NCI-H748 treated with DMSO at 0.1 percent for 48 hours (cell line): Measurements from ENCODE around the gene MAP4K4.
"Not testable (repeated sequence)": the region's sequence is repeated elsewhere in the genome, so short reads cannot be mapped to it uniquely, and the experiment has no call there.

Source experiments
- DNase-seq: peaks from one replicate; lab custom pipeline; 2025; lab: John Stamatoyannopoulos, UW

Gene MAP4K4

GRCh38 chr2:101742547-101742946, 45.0 kb downstream of the MAP4K4 start:
- DNase-seq = no peak

GRCh38 chr2:101743288-101743687, 45.8 kb downstream of the MAP4K4 start:
- DNase-seq = no peak

- DNase-seq = no peak
Observed at GRCh38 chr2:101744832-101745231, 47.3 kb downstream of the MAP4K4 start.

- no peak for DNase-seq
Observed at GRCh38 chr2:101745711-101746694, 48.5 kb downstream of the MAP4K4 start.

GRCh38 chr2:101748000-101748399, 50.5 kb downstream of the MAP4K4 start:
- no peak for DNase-seq

- DNase-seq = not testable (repeated sequence)
Observed at GRCh38 chr2:101748462-101748861, 51.0 kb downstream of the MAP4K4 start.

- DNase-seq = no peak
Observed at GRCh38 chr2:101750688-101751087, 53.2 kb downstream of the MAP4K4 start.

- DNase-seq = no peak
Observed at GRCh38 chr2:101751276-101751815, 53.8 kb downstream of the MAP4K4 start.

GRCh38 chr2:101751875-101752619, 54.5 kb downstream of the MAP4K4 start:
- no peak for DNase-seq

- no peak for DNase-seq
Observed at GRCh38 chr2:101752716-101753616, 55.5 kb downstream of the MAP4K4 start.

- no peak for DNase-seq
Observed at GRCh38 chr2:101753720-101754490, 56.4 kb downstream of the MAP4K4 start.

- DNase-seq = no peak
Observed at GRCh38 chr2:101754618-101755017, 57.1 kb downstream of the MAP4K4 start.

- DNase-seq = no peak
Observed at GRCh38 chr2:101756266-101756665, 58.8 kb downstream of the MAP4K4 start.

GRCh38 chr2:101758001-101758400, 60.5 kb downstream of the MAP4K4 start:
- DNase-seq = no peak

GRCh38 chr2:101759162-101759561, 61.7 kb downstream of the MAP4K4 start:
- no peak for DNase-seq

GRCh38 chr2:101762451-101763171, 65.1 kb downstream of the MAP4K4 start:
- no peak for DNase-seq

GRCh38 chr2:101763496-101764333, 66.2 kb downstream of the MAP4K4 start:
- DNase-seq = no peak

- DNase-seq = no peak
Observed at GRCh38 chr2:101766337-101766736, 68.8 kb downstream of the MAP4K4 start.
